A549 treated with CORT108297 at 1 μM for 4 hours (cell line): ENCODE measurements around the gene CREBL2. TPM values are rescaled to one million over a fixed set of nuclear protein-coding genes. Genes with fewer than 3 reads are reported as not detected.

Experiments
- total RNA-seq: library from RNA; stranded (reverse); fragments of 200-300 nt; extraction: Qiagen RNA extraction; gene quantifications from 5 replicates; pipeline ENCODE4 v1.2.3, GENCODE V29; 2022

CREBL2 gene
- 18.7 to 23.5 TPM (median 19.7 TPM) in 5 replicates for total RNA-seq

GRCh38 chr12:12611512-12612306, at the start of gene CREBL2:
Gene CREBL2 (plus strand): TSS chr12:12611876. CDS start chr12:12612173, 297 bp downstream.

GRCh38 chr12:12562585-12563261, 49.0 kb upstream of the CREBL2 start, which contains the start of gene DUSP16:
Gene DUSP16 (minus strand): TSS chr12:12562863. CDS start chr12:12521098, 41,765 bp downstream.

Other genes starting within 250 kb of the CREBL2 start
- gene DUSP16, start 49.0 kb upstream of the CREBL2 start, total RNA-seq, result 9.6 to 13.8 TPM (median 12.5 TPM) in 5 replicates
- gene GPR19, start 84.3 kb downstream of the CREBL2 start, total RNA-seq, result 1.0 to 1.3 TPM (median 1.1 TPM) in 5 replicates
- 17.6 to 22.4 TPM (median 19.6 TPM) in 5 replicates for gene CDKN1B, start 105.5 kb downstream of the CREBL2 start, total RNA-seq
- 0.30 to 0.54 TPM (median 0.34 TPM) in 5 replicates for gene APOLD1, start 173.8 kb downstream of the CREBL2 start, total RNA-seq
- gene DDX47, start 201.5 kb downstream of the CREBL2 start, total RNA-seq, result 83.8 to 117 TPM (median 89.7 TPM) in 5 replicates